MCF 10A (cell line): ENCODE data around the gene CAMKMT. TPM values are rescaled to one million over a fixed set of nuclear protein-coding genes. Genes with fewer than 3 reads are reported as not detected.

Experiments used
- BruUV-seq: library from RNA; stranded (reverse); fragments of 400-500 nt; replicated peaks from 2 replicates; lab custom pipeline; 2021; lab: Mats Ljungman, UMichigan
- CTCF ChIA-PET: fragments of 300-600 bp; sonication (Branson Sonifier 250); formaldehyde crosslinking; extraction: SDS; loops from one replicate; lab custom pipeline; 2021; ENCODE audit warnings: antibody characterized with exemption, inconsistent platforms; lab: Yijun Ruan, JAX
- POLR2A ChIA-PET: fragments of 300-600, 350-650 bp; sonication (Branson Sonifier 250); formaldehyde crosslinking; extraction: SDS; loops from one replicate; lab custom pipeline; 2020; ENCODE audit warnings: antibody characterized with exemption, inconsistent platforms; lab: Yijun Ruan, JAX
- DNase-seq: peaks from one replicate; pipeline ENCODE4 v3.0.0-alpha.2; 2018; ENCODE audit not compliant: unreplicated experiment
- H3K27ac Mint-ChIP-seq: one replicate; pipeline ENCODE4 v1.8.0; 2022; ENCODE audit warnings: mild to moderate bottlenecking, low read depth, mixed read lengths; ENCODE audit not compliant: unreplicated experiment
- H3K27me3 Mint-ChIP-seq: one replicate; pipeline ENCODE4 v1.8.0; 2022; ENCODE audit warnings: mixed read lengths; ENCODE audit not compliant: insufficient read depth, unreplicated experiment
- H3K36me3 Mint-ChIP-seq: one replicate; pipeline ENCODE4 v1.8.0; 2022; ENCODE audit warnings: mild to moderate bottlenecking, moderate library complexity, mixed read lengths; ENCODE audit not compliant: insufficient read depth, unreplicated experiment
- H3K4me1 Mint-ChIP-seq: one replicate; pipeline ENCODE4 v1.8.0; 2022; ENCODE audit warnings: mixed read lengths; ENCODE audit not compliant: insufficient read depth, unreplicated experiment
- H3K4me3 Mint-ChIP-seq: one replicate; pipeline ENCODE4 v1.8.0; 2022; ENCODE audit warnings: mild to moderate bottlenecking, moderate library complexity, mixed read lengths; ENCODE audit not compliant: unreplicated experiment
- H3K9me3 Mint-ChIP-seq: one replicate; pipeline ENCODE4 v1.8.0; 2022; ENCODE audit warnings: mixed read lengths; ENCODE audit not compliant: unreplicated experiment
- CTCF ChIP-seq: fragments of 200-600 bp; IDR thresholded peaks from one replicate; pipeline ENCODE4 v1.8.0; 2022; ENCODE audit warnings: antibody characterized with exemption, mild to moderate bottlenecking; ENCODE audit not compliant: unreplicated experiment
- intact Hi-C: fragments of 100-400 bp; cut with micrococcal nuclease; formaldehyde crosslinking; loops from 2 replicates; pipeline ENCODE4 v1.14.1; 2022
- total RNA-seq: library from RNA; stranded (reverse); gene quantifications from 2 replicates; pipeline ENCODE4 v1.2.3, GENCODE V29; 2022

Gene CAMKMT
- total RNA-seq, 1 experiment from 2014 or later = 9.9 TPM

GRCh38 chr2:44519026-44519425 is 157.3 kb downstream of the CAMKMT start:
- BruUV-seq = no TSS peak
- intact Hi-C loops = no loop called here
- Mint-ChIP-seq H3K4me3 (no peak overlapping the region), H3K36me3 (peaks cover 8% of the 10 kb centered on the region), H3K27ac (no peak overlapping the region), H3K4me1 (peaks cover 9% of the 10 kb centered on the region), H3K27me3 (no peaks in the 10 kb centered on the region), H3K9me3 (peaks cover 10% of the 10 kb centered on the region)
- ChIA-PET CTCF (no interaction called here), POLR2A (no interaction called here)
- TF ChIP-seq CTCF = no peak
- DNase-seq = no peak

DNA sequence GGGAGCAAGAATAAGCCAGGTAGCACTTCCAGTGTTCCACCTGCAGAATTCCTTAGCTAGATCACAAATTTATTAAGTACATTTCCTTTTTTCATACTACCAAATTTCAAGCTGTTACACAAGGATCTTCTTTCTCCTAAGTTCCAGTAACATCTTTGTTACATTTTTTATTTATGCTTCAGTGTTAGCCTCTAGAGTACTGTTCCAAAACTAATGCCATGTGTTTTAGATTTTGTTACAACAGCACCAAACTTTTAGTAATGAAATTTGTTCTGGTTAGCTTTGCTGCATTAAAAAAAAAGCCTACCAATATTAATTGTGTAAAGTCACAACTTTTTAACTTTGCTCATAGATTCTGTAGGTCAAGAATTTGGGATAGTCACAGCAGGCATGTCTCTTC is 161.1 kb downstream of the CAMKMT start:
- no peak for DNase-seq
- peaks cover 17% of the 10 kb centered on the region for H3K9me3 Mint-ChIP-seq
- CTCF ChIA-PET = interaction anchor here (1.4 to 1.9 kb wide), 2 partner anchors 10 to 43 kb away, joined by 4 to 8 read pairs; no protein-coding TSS in a partner anchor
- BruUV-seq = no TSS peak
- intact Hi-C loops = no loop called here
- POLR2A ChIA-PET = interaction anchor here (0.8 kb wide), 1 partner anchor 311 kb away, joined by 3 read pairs; no protein-coding TSS in a partner anchor
- H3K4me1 Mint-ChIP-seq = peaks cover 5% of the 10 kb centered on the region
- H3K27me3 Mint-ChIP-seq = no peaks in the 10 kb centered on the region
- no peak for TF ChIP-seq CTCF
- no peak overlapping the region for H3K27ac Mint-ChIP-seq
- H3K36me3 Mint-ChIP-seq = peaks cover under 1% of the 10 kb centered on the region
- H3K4me3 Mint-ChIP-seq = no peak overlapping the region

GRCh38 chr2:44524347-44524926 is 162.7 kb downstream of the CAMKMT start:
- H3K36me3 Mint-ChIP-seq = no peaks in the 10 kb centered on the region
- CTCF ChIA-PET = interaction anchor here (1.6 kb wide), 1 partner anchor 45 kb away, joined by 8 read pairs; no protein-coding TSS in a partner anchor
- BruUV-seq = no TSS peak
- peaks cover 17% of the 10 kb centered on the region for H3K9me3 Mint-ChIP-seq
- no peak for TF ChIP-seq CTCF
- H3K4me3 Mint-ChIP-seq = no peak overlapping the region
- POLR2A ChIA-PET = interaction anchor here (0.7 to 1.8 kb wide), 2 partner anchors 12 to 1600 kb away, joined by 3 to 5 read pairs; no protein-coding TSS in a partner anchor
- peaks cover 18% of the 10 kb centered on the region for H3K4me1 Mint-ChIP-seq
- H3K27me3 Mint-ChIP-seq = no peaks in the 10 kb centered on the region
- no peak for DNase-seq
- intact Hi-C loops = no loop called here
- no peak overlapping the region for H3K27ac Mint-ChIP-seq

- H3K27ac Mint-ChIP-seq = no peak overlapping the region
- POLR2A ChIA-PET = no interaction called here
- no peaks in the 10 kb centered on the region for H3K27me3 Mint-ChIP-seq
- no peak overlapping the region for H3K4me3 Mint-ChIP-seq
- intact Hi-C loops = no loop called here
- no peak for TF ChIP-seq CTCF
- BruUV-seq = no TSS peak
- peaks cover 17% of the 10 kb centered on the region for H3K9me3 Mint-ChIP-seq
- no peak for DNase-seq
- H3K4me1 Mint-ChIP-seq = peaks cover 25% of the 10 kb centered on the region
- CTCF ChIA-PET = interaction anchor here (1.2 kb wide), 1 partner anchor 47 kb away, joined by 5 read pairs; no protein-coding TSS in a partner anchor
- H3K36me3 Mint-ChIP-seq = no peaks in the 10 kb centered on the region
These were observed 164.6 kb downstream of the CAMKMT start for GRCh38 chr2:44526352-44526751.
